ENCODE results near the gene FNIP1.

FNIP1 gene

GRCh38 chr5:131637694-131638093 lies 159.1 kb downstream of the FNIP1 start:
- Histone ChIP-seq H3K27me3 (ENCODE audit: low read depth, low read length) (no peaks in the 10 kb centered on the region), H3K4me1 (ENCODE audit: control insufficient read depth in 1 of 2, insufficient read depth in 2 of 2, low read length in 2 of 2) (peaks cover 5 to 13% of the 10 kb centered on the region in 2 donors), H3K4me3 (ENCODE audit: low read depth in 1 of 2, low read length in 2 of 2) (no peak overlapping the region), H3K27ac (ENCODE audit: low read length) (no peak overlapping the region), H3K36me3 (ENCODE audit: control insufficient read depth in 1 of 2, insufficient read depth in 2 of 2, low read length in 2 of 2) (peaks cover 0 to 9% of the 10 kb centered on the region in 2 donors), H3K9me3 (ENCODE audit: control insufficient read depth in 1 of 2, low read length in 2 of 2) (no peaks in the 10 kb centered on the region)

- H3K4me3 ChIP-seq (ENCODE audit: low read depth in 1 of 2, low read length in 2 of 2) = peak overlapping the region; percentile 90 to 91
- peak overlapping the region; percentile 99 for H3K27ac ChIP-seq (ENCODE audit: low read length)
- no peaks in the 10 kb centered on the region for H3K27me3 ChIP-seq (ENCODE audit: low read depth, low read length)
- H3K9me3 ChIP-seq (ENCODE audit: control insufficient read depth in 1 of 2, low read length in 2 of 2) = no peaks in the 10 kb centered on the region
- peaks cover 0 to 9% of the 10 kb centered on the region in 2 donors for H3K36me3 ChIP-seq (ENCODE audit: control insufficient read depth in 1 of 2, insufficient read depth in 2 of 2, low read length in 2 of 2)
- peaks cover 5 to 22% of the 10 kb centered on the region in 2 donors for H3K4me1 ChIP-seq (ENCODE audit: control insufficient read depth in 1 of 2, insufficient read depth in 2 of 2, low read length in 2 of 2)
These were observed 160.9 kb downstream of the FNIP1 start for GRCh38 chr5:131635684-131636572.

- H3K27ac ChIP-seq (ENCODE audit: low read length) = peak within 1 kb of the TSS; percentile 99
- peaks cover 0 to 9% of the 10 kb centered on the region in 2 donors for H3K36me3 ChIP-seq (ENCODE audit: control insufficient read depth in 1 of 2, insufficient read depth in 2 of 2, low read length in 2 of 2)
- peaks cover 5 to 25% of the 10 kb centered on the region in 2 donors for H3K4me1 ChIP-seq (ENCODE audit: control insufficient read depth in 1 of 2, insufficient read depth in 2 of 2, low read length in 2 of 2)
- H3K4me3 ChIP-seq (ENCODE audit: low read depth in 1 of 2, low read length in 2 of 2) = peak within 1 kb of the TSS; percentile 90 to 91
- H3K9me3 ChIP-seq (ENCODE audit: control insufficient read depth in 1 of 2, low read length in 2 of 2) = no peaks in the 10 kb centered on the region
- no peaks in the 10 kb centered on the region for H3K27me3 ChIP-seq (ENCODE audit: low read depth, low read length)
These were observed 161.7 kb downstream of the FNIP1 start, which contains the start of gene RAPGEF6 for GRCh38 chr5:131634996-131635683. RAPGEF6 (minus strand) TSS chr5:131635229; CDS start chr5:131635030, 199 bp downstream.

GRCh38 chr5:131634666-131634995 lies 162.2 kb downstream of the FNIP1 start:
- H3K36me3 ChIP-seq (ENCODE audit: control insufficient read depth in 1 of 2, insufficient read depth in 2 of 2, low read length in 2 of 2) = peaks cover 0 to 9% of the 10 kb centered on the region in 2 donors
- peak overlapping the region; percentile 99 for H3K27ac ChIP-seq (ENCODE audit: low read length)
- H3K4me3 ChIP-seq (ENCODE audit: low read depth in 1 of 2, low read length in 2 of 2) = peak overlapping the region; percentile 90 to 91
- H3K27me3 ChIP-seq (ENCODE audit: low read depth, low read length) = no peaks in the 10 kb centered on the region
- no peaks in the 10 kb centered on the region for H3K9me3 ChIP-seq (ENCODE audit: control insufficient read depth in 1 of 2, low read length in 2 of 2)
- H3K4me1 ChIP-seq (ENCODE audit: control insufficient read depth in 1 of 2, insufficient read depth in 2 of 2, low read length in 2 of 2) = peaks cover 5 to 25% of the 10 kb centered on the region in 2 donors

GRCh38 chr5:131634238-131634637 lies 162.6 kb downstream of the FNIP1 start:
- peak overlapping the region; percentile 90 to 91 for H3K4me3 ChIP-seq (ENCODE audit: low read depth in 1 of 2, low read length in 2 of 2)
- H3K36me3 ChIP-seq (ENCODE audit: control insufficient read depth in 1 of 2, insufficient read depth in 2 of 2, low read length in 2 of 2) = peaks cover 0 to 9% of the 10 kb centered on the region in 2 donors
- peak overlapping the region; percentile 99 for H3K27ac ChIP-seq (ENCODE audit: low read length)
- H3K9me3 ChIP-seq (ENCODE audit: control insufficient read depth in 1 of 2, low read length in 2 of 2) = no peaks in the 10 kb centered on the region
- peaks cover 5 to 25% of the 10 kb centered on the region in 2 donors for H3K4me1 ChIP-seq (ENCODE audit: control insufficient read depth in 1 of 2, insufficient read depth in 2 of 2, low read length in 2 of 2)
- H3K27me3 ChIP-seq (ENCODE audit: low read depth, low read length) = no peaks in the 10 kb centered on the region

GRCh38 chr5:131633830-131634229 lies 163.0 kb downstream of the FNIP1 start:
- peak overlapping the region; percentile 90 to 91 for H3K4me3 ChIP-seq (ENCODE audit: low read depth in 1 of 2, low read length in 2 of 2)
- H3K4me1 ChIP-seq (ENCODE audit: control insufficient read depth in 1 of 2, insufficient read depth in 2 of 2, low read length in 2 of 2) = peaks cover 5 to 25% of the 10 kb centered on the region in 2 donors
- H3K36me3 ChIP-seq (ENCODE audit: control insufficient read depth in 1 of 2, insufficient read depth in 2 of 2, low read length in 2 of 2) = peaks cover 0 to 9% of the 10 kb centered on the region in 2 donors
- H3K27me3 ChIP-seq (ENCODE audit: low read depth, low read length) = no peaks in the 10 kb centered on the region
- no peaks in the 10 kb centered on the region for H3K9me3 ChIP-seq (ENCODE audit: control insufficient read depth in 1 of 2, low read length in 2 of 2)
- H3K27ac ChIP-seq (ENCODE audit: low read length) = peak overlapping the region; percentile 99

GRCh38 chr5:131630963-131631350 lies 165.9 kb downstream of the FNIP1 start:
- Histone ChIP-seq H3K4me1 (ENCODE audit: control insufficient read depth in 1 of 2, insufficient read depth in 2 of 2, low read length in 2 of 2) (peaks cover 5 to 25% of the 10 kb centered on the region in 2 donors), H3K27ac (ENCODE audit: low read length) (no peak overlapping the region), H3K4me3 (ENCODE audit: low read depth in 1 of 2, low read length in 2 of 2) (no peak overlapping the region), H3K36me3 (ENCODE audit: control insufficient read depth in 1 of 2, insufficient read depth in 2 of 2, low read length in 2 of 2) (peaks cover 0 to 8% of the 10 kb centered on the region in 2 donors), H3K27me3 (ENCODE audit: low read depth, low read length) (no peaks in the 10 kb centered on the region), H3K9me3 (ENCODE audit: control insufficient read depth in 1 of 2, low read length in 2 of 2) (no peaks in the 10 kb centered on the region)

- H3K36me3 ChIP-seq (ENCODE audit: control insufficient read depth in 1 of 2, insufficient read depth in 2 of 2, low read length in 2 of 2) = peaks cover 0 to 3% of the 10 kb centered on the region in 2 donors
- peaks cover 5 to 25% of the 10 kb centered on the region in 2 donors for H3K4me1 ChIP-seq (ENCODE audit: control insufficient read depth in 1 of 2, insufficient read depth in 2 of 2, low read length in 2 of 2)
- no peak overlapping the region for H3K4me3 ChIP-seq (ENCODE audit: low read depth in 1 of 2, low read length in 2 of 2)
- H3K27ac ChIP-seq (ENCODE audit: low read length) = no peak overlapping the region
- no peaks in the 10 kb centered on the region for H3K9me3 ChIP-seq (ENCODE audit: control insufficient read depth in 1 of 2, low read length in 2 of 2)
- no peaks in the 10 kb centered on the region for H3K27me3 ChIP-seq (ENCODE audit: low read depth, low read length)
These were observed 166.4 kb downstream of the FNIP1 start for GRCh38 chr5:131630208-131630962.

- Histone ChIP-seq H3K4me3 (ENCODE audit: low read depth in 1 of 2, low read length in 2 of 2) (no peak overlapping the region), H3K4me1 (ENCODE audit: control insufficient read depth in 1 of 2, insufficient read depth in 2 of 2, low read length in 2 of 2) (peaks cover 2 to 22% of the 10 kb centered on the region in 2 donors), H3K27ac (ENCODE audit: low read length) (no peak overlapping the region), H3K9me3 (ENCODE audit: control insufficient read depth in 1 of 2, low read length in 2 of 2) (no peaks in the 10 kb centered on the region), H3K36me3 (ENCODE audit: control insufficient read depth in 1 of 2, insufficient read depth in 2 of 2, low read length in 2 of 2) (no peaks in the 10 kb centered on the region), H3K27me3 (ENCODE audit: low read depth, low read length) (no peaks in the 10 kb centered on the region)
These were observed 167.8 kb downstream of the FNIP1 start for GRCh38 chr5:131628990-131629389.

- H3K36me3 ChIP-seq (ENCODE audit: control insufficient read depth in 1 of 2, insufficient read depth in 2 of 2, low read length in 2 of 2) = no peaks in the 10 kb centered on the region
- H3K4me1 ChIP-seq (ENCODE audit: control insufficient read depth in 1 of 2, insufficient read depth in 2 of 2, low read length in 2 of 2) = peaks cover 0 to 9% of the 10 kb centered on the region in 2 donors
- no peak overlapping the region for H3K27ac ChIP-seq (ENCODE audit: low read length)
- no peaks in the 10 kb centered on the region for H3K27me3 ChIP-seq (ENCODE audit: low read depth, low read length)
- no peaks in the 10 kb centered on the region for H3K9me3 ChIP-seq (ENCODE audit: control insufficient read depth in 1 of 2, low read length in 2 of 2)
- H3K4me3 ChIP-seq (ENCODE audit: low read depth in 1 of 2, low read length in 2 of 2) = no peak overlapping the region
These were observed 169.5 kb downstream of the FNIP1 start for GRCh38 chr5:131627207-131627865.

Measured in muscle layer of duodenum (tissue), 2 donors.